Measurements from ENCODE around the gene DTNA. TPM values are rescaled to one million over a fixed set of nuclear protein-coding genes. Genes with fewer than 3 reads are reported as not detected.
"Not testable (repeated sequence)": the region's sequence is repeated elsewhere in the genome, so short reads cannot be mapped to it uniquely, and the experiment has no call there.

Gene DTNA
- total and polyA plus RNA-seq, 4 donors, result 47.6 to 101 (median 53.4) TPM

GRCh38 chr18:34884436-34884835 lies 174.3 kb downstream of the DTNA start:
- H3K9me3 ChIP-seq (ENCODE audit: control insufficient read depth, low read length), result no peaks in the 10 kb centered on the region
- no peak overlapping the region for H3K4me3 ChIP-seq (ENCODE audit: low read length in 2 of 2)
- no peak for ATAC-seq (ENCODE audit: low FRiP score)
- DNase-seq, result no peak
- WGBS, 2 donors, result 86 to 95% methylated on average over 6 of the region's 6 CpGs
- H3K4me1 ChIP-seq (ENCODE audit: control insufficient read depth in 1 of 2, insufficient read depth in 2 of 2, low read length in 2 of 2), result peaks cover 13 to 16% of the 10 kb centered on the region in 2 donors
- peaks cover 0 to 6% of the 10 kb centered on the region in 2 donors for H3K36me3 ChIP-seq (ENCODE audit: control insufficient read depth in 1 of 2, insufficient read depth in 2 of 2, low read length in 1 of 2)
- intact Hi-C loops (cut with DNase I), result loop anchor here in 1 of 2 donors (5.0 kb wide), 1 partner anchor 93 kb away; no protein-coding TSS in a partner anchor
- H3K27ac ChIP-seq (ENCODE audit: low read depth in 1 of 2, low read length in 2 of 2), result no peak overlapping the region
- H3K27me3 ChIP-seq (ENCODE audit: control insufficient read depth in 1 of 2, insufficient read depth in 2 of 2, low read length in 1 of 2), result no peaks in the 10 kb centered on the region

DNA sequence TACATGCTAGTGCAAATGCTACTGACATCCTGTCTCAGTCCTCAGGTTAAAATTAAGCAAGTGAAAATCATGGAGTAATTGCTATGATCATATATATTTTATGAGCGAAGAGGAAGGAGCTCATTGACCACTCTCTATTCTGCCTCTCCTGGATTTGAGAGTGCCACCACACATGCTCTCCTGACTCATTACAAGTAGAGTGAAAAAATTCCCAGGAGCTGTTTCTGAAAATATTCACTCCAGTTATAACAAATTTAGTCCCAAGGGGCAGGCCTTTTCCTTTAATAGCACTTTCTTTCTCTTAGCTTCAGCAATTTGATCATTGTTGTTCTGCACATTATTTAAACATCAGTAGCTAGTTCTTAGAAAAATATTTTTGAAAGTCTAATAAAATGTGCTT lies 176.1 kb downstream of the DTNA start:
- 32 to 42% methylated on average over 1 of the region's 1 CpG for WGBS, 2 donors
- Histone ChIP-seq H3K9me3 (ENCODE audit: control insufficient read depth, low read length) (no peaks in the 10 kb centered on the region), H3K27ac (ENCODE audit: low read depth in 1 of 2, low read length in 2 of 2) (no peak overlapping the region), H3K27me3 (ENCODE audit: control insufficient read depth in 1 of 2, insufficient read depth in 2 of 2, low read length in 1 of 2) (no peaks in the 10 kb centered on the region), H3K36me3 (ENCODE audit: control insufficient read depth in 1 of 2, insufficient read depth in 2 of 2, low read length in 1 of 2) (peaks cover 0 to 6% of the 10 kb centered on the region in 2 donors), H3K4me1 (ENCODE audit: control insufficient read depth in 1 of 2, insufficient read depth in 2 of 2, low read length in 2 of 2) (peaks cover 7 to 8% of the 10 kb centered on the region in 2 donors), H3K4me3 (ENCODE audit: low read length in 2 of 2) (peak overlapping the region in 1 of 2 donors; percentile 16)
- intact Hi-C loops (cut with DNase I), result loop anchor here in 1 of 2 donors (5.0 kb wide), 1 partner anchor 49 kb away; no protein-coding TSS in a partner anchor
- DNase-seq (no peak), ATAC-seq (ENCODE audit: low FRiP score) (peak; percentile 61)

- Histone ChIP-seq H3K9me3 (ENCODE audit: control insufficient read depth, low read length) (no peaks in the 10 kb centered on the region), H3K36me3 (ENCODE audit: control insufficient read depth in 1 of 2, insufficient read depth in 2 of 2, low read length in 1 of 2) (peaks cover 0 to 4% of the 10 kb centered on the region in 2 donors), H3K4me1 (ENCODE audit: control insufficient read depth in 1 of 2, insufficient read depth in 2 of 2, low read length in 2 of 2) (peaks cover 5 to 7% of the 10 kb centered on the region in 2 donors), H3K4me3 (ENCODE audit: low read length in 2 of 2) (no peak overlapping the region), H3K27ac (ENCODE audit: low read depth in 1 of 2, low read length in 2 of 2) (no peak overlapping the region), H3K27me3 (ENCODE audit: control insufficient read depth in 1 of 2, insufficient read depth in 2 of 2, low read length in 1 of 2) (no peaks in the 10 kb centered on the region)
- WGBS, 2 donors, result 77 to 81% methylated on average over 4 of the region's 4 CpGs
- ATAC-seq (ENCODE audit: low FRiP score) (no peak), DNase-seq (no peak)
- intact Hi-C loops (cut with DNase I), result loop anchor here in 1 of 2 donors (5.0 kb wide), 1 partner anchor 51 kb away; no protein-coding TSS in a partner anchor
These were observed 177.9 kb downstream of the DTNA start for GRCh38 chr18:34887881-34888580.

DNA sequence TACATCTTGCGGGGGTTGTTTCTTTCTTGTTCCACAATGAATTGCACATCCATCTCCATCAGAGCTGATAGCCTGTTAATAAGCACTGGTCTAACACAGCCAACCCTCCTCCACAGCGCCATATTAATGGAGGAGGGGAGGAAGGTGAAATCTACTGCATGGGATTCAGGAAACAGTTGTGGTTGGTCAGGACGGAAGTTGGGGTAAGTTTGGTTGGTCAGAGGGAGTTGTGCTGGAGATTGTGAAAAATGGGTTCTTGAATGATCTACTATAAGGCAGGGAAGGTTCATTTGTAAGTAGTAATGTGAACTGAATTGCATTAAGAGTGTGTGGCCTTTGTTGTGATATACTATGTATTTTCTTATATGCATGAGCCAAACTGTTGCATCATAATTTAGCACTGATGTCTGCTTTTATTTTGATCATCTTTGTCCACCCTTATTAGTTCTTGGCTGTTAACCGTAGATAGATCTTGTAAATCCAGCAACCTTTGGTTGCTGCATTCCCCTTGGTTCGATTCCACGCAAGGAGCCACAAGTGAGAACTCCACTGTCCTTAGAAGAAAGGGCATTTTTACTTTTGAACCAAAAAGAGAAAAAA lies 180.5 kb downstream of the DTNA start:
- Histone ChIP-seq H3K36me3 (ENCODE audit: control insufficient read depth in 1 of 2, insufficient read depth in 2 of 2, low read length in 1 of 2) (peaks cover 0 to 2% of the 10 kb centered on the region in 2 donors), H3K4me3 (ENCODE audit: low read length in 2 of 2) (no peak overlapping the region), H3K4me1 (ENCODE audit: control insufficient read depth in 1 of 2, insufficient read depth in 2 of 2, low read length in 2 of 2) (peaks cover 4 to 5% of the 10 kb centered on the region in 2 donors), H3K27me3 (ENCODE audit: control insufficient read depth in 1 of 2, insufficient read depth in 2 of 2, low read length in 1 of 2) (no peaks in the 10 kb centered on the region), H3K27ac (ENCODE audit: low read depth in 1 of 2, low read length in 2 of 2) (no peak overlapping the region), H3K9me3 (ENCODE audit: control insufficient read depth, low read length) (no peaks in the 10 kb centered on the region)
- intact Hi-C loops (cut with DNase I), result no loop called here
- DNase-seq (no peak), ATAC-seq (ENCODE audit: low FRiP score) (no peak)
- 91 to 96% methylated on average over 6 of the region's 6 CpGs for WGBS, 2 donors

DNA sequence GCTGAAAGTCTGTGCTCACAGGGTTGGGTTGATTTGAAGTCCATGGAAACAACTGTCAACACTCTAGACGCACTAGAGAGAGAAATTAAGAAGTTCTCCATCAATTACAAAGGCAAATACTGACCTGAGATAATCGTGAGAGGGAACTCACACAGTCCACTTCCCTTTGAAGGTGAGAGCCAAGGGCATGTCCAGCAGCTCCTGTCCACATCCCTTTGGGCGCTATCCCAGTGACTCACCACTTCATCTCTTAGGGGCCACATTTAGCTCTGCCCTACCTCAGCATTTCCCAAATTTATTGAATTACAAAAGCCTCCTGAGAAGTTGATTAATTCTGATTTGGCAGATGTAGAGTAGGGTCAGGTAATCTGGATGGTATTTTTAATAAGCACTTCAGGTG lies 182.3 kb downstream of the DTNA start:
- Histone ChIP-seq H3K4me1 (ENCODE audit: control insufficient read depth in 1 of 2, insufficient read depth in 2 of 2, low read length in 2 of 2) (peaks cover 0 to 1% of the 10 kb centered on the region in 2 donors), H3K9me3 (ENCODE audit: control insufficient read depth, low read length) (no peaks in the 10 kb centered on the region), H3K4me3 (ENCODE audit: low read length in 2 of 2) (no peak overlapping the region), H3K27ac (ENCODE audit: low read depth in 1 of 2, low read length in 2 of 2) (no peak overlapping the region), H3K27me3 (ENCODE audit: control insufficient read depth in 1 of 2, insufficient read depth in 2 of 2, low read length in 1 of 2) (no peaks in the 10 kb centered on the region), H3K36me3 (ENCODE audit: control insufficient read depth in 1 of 2, insufficient read depth in 2 of 2, low read length in 1 of 2) (peaks cover 0 to 2% of the 10 kb centered on the region in 2 donors)
- WGBS, 2 donors, result 75% methylated on average over 3 of the region's 3 CpGs
- DNase-seq (no peak), ATAC-seq (ENCODE audit: low FRiP score) (no peak)
- intact Hi-C loops (cut with DNase I), result no loop called here

GRCh38 chr18:34893239-34893638 lies 183.1 kb downstream of the DTNA start:
- ATAC-seq (ENCODE audit: low FRiP score) (no peak), DNase-seq (no peak)
- peaks cover 0 to 2% of the 10 kb centered on the region in 2 donors for H3K36me3 ChIP-seq (ENCODE audit: control insufficient read depth in 1 of 2, insufficient read depth in 2 of 2, low read length in 1 of 2)
- no peak overlapping the region for H3K4me3 ChIP-seq (ENCODE audit: low read length in 2 of 2)
- H3K27ac ChIP-seq (ENCODE audit: low read depth in 1 of 2, low read length in 2 of 2), result no peak overlapping the region
- intact Hi-C loops (cut with DNase I), result no loop called here
- no peaks in the 10 kb centered on the region for H3K4me1 ChIP-seq (ENCODE audit: control insufficient read depth in 1 of 2, insufficient read depth in 2 of 2, low read length in 2 of 2)
- no peaks in the 10 kb centered on the region for H3K9me3 ChIP-seq (ENCODE audit: control insufficient read depth, low read length)
- no peaks in the 10 kb centered on the region for H3K27me3 ChIP-seq (ENCODE audit: control insufficient read depth in 1 of 2, insufficient read depth in 2 of 2, low read length in 1 of 2)

GRCh38 chr18:34901299-34901698 lies 191.2 kb downstream of the DTNA start:
- Histone ChIP-seq H3K27me3 (ENCODE audit: control insufficient read depth in 1 of 2, insufficient read depth in 2 of 2, low read length in 1 of 2) (no peaks in the 10 kb centered on the region), H3K4me1 (ENCODE audit: control insufficient read depth in 1 of 2, insufficient read depth in 2 of 2, low read length in 2 of 2) (no peaks in the 10 kb centered on the region), H3K36me3 (ENCODE audit: control insufficient read depth in 1 of 2, insufficient read depth in 2 of 2, low read length in 1 of 2) (no peaks in the 10 kb centered on the region), H3K27ac (ENCODE audit: low read depth in 1 of 2, low read length in 2 of 2) (no peak overlapping the region), H3K9me3 (ENCODE audit: control insufficient read depth, low read length) (no peaks in the 10 kb centered on the region), H3K4me3 (ENCODE audit: low read length in 2 of 2) (no peak overlapping the region)
- ATAC-seq (ENCODE audit: low FRiP score) (no peak), DNase-seq (no peak)
- intact Hi-C loops (cut with DNase I), result loop anchor here (1.0 to 5.0 kb wide), 2 partner anchors 34 kb away; no protein-coding TSS in a partner anchor

DNA sequence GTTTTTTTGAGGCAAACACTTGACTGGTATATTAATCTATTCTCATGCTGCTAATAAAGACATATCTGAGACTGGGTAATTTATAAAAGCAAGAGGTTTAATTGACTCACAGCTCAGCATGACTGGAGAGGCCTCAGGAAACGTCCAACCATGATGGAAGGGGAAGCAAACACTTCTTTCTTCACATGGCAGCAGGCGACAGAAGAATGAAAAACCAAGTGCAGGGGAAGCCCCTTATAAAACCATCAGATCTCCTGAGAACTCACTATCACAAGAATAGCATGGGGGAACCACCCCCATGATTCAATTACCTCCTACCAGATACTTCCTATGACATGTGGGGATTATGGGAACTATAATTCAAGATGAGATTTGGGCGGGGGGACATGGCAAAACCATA lies 194.9 kb downstream of the DTNA start:
- Histone ChIP-seq H3K4me1 (ENCODE audit: control insufficient read depth in 1 of 2, insufficient read depth in 2 of 2, low read length in 2 of 2) (no peaks in the 10 kb centered on the region), H3K27ac (ENCODE audit: low read depth in 1 of 2, low read length in 2 of 2) (no peak overlapping the region), H3K9me3 (ENCODE audit: control insufficient read depth, low read length) (no peaks in the 10 kb centered on the region), H3K36me3 (ENCODE audit: control insufficient read depth in 1 of 2, insufficient read depth in 2 of 2, low read length in 1 of 2) (no peaks in the 10 kb centered on the region), H3K27me3 (ENCODE audit: control insufficient read depth in 1 of 2, insufficient read depth in 2 of 2, low read length in 1 of 2) (no peaks in the 10 kb centered on the region), H3K4me3 (ENCODE audit: low read length in 2 of 2) (no peak overlapping the region)
- DNase-seq (no peak), ATAC-seq (ENCODE audit: low FRiP score) (no peak)
- 81 to 83% methylated on average over 3 of the region's 3 CpGs for WGBS, 2 donors
- intact Hi-C loops (cut with DNase I), result loop anchor here in 1 of 2 donors (5.0 kb wide), 1 partner anchor 38 kb away; no protein-coding TSS in a partner anchor

DNA sequence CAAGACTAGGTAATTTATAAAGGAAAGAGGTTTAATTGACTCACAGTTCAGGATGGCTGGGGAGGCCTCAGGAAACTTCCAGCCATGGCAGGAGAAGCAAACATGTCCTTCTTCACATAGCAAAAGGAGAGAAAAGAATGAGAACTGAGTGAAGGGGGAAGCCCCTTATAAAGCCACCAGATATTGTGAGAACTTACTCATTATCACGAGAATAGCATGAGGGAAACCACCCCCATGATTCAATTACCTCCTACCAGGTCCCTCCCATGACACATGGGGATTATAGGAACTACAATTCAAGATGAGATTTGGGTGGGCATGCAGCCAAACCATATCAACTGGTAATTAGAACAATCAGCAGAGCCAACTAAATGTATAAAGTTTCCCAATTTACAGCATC lies 196.9 kb downstream of the DTNA start:
- H3K27ac ChIP-seq (ENCODE audit: low read depth in 1 of 2, low read length in 2 of 2); H3K36me3 ChIP-seq (ENCODE audit: control insufficient read depth in 1 of 2, insufficient read depth in 2 of 2, low read length in 1 of 2); H3K9me3 ChIP-seq (ENCODE audit: control insufficient read depth, low read length); H3K27me3 ChIP-seq (ENCODE audit: control insufficient read depth in 1 of 2, insufficient read depth in 2 of 2, low read length in 1 of 2); intact Hi-C loops (cut with DNase I); H3K4me3 ChIP-seq (ENCODE audit: low read length in 2 of 2); ATAC-seq (ENCODE audit: low FRiP score); DNase-seq; H3K4me1 ChIP-seq (ENCODE audit: control insufficient read depth in 1 of 2, insufficient read depth in 2 of 2, low read length in 2 of 2): not testable (repeated sequence)
- WGBS, 2 donors, result 95 to 100% methylated on average over 1 of the region's 1 CpG

Data from aorta (tissue), 5 donors.